GM19372 (cell line): ENCODE measurements around the gene MAX.
"Not testable (repeated sequence)": the region's sequence is repeated elsewhere in the genome, so short reads cannot be mapped to it uniquely, and the experiment has no call there.

Source experiments
- ATAC-seq: cut with Tn5 transposase; IDR thresholded peaks from one replicate; pipeline ENCODE4 v1.9.1; 2021; ENCODE audit warnings: mild to moderate bottlenecking, low read depth, moderate library complexity; ENCODE audit not compliant: unreplicated experiment

Gene MAX

DNA sequence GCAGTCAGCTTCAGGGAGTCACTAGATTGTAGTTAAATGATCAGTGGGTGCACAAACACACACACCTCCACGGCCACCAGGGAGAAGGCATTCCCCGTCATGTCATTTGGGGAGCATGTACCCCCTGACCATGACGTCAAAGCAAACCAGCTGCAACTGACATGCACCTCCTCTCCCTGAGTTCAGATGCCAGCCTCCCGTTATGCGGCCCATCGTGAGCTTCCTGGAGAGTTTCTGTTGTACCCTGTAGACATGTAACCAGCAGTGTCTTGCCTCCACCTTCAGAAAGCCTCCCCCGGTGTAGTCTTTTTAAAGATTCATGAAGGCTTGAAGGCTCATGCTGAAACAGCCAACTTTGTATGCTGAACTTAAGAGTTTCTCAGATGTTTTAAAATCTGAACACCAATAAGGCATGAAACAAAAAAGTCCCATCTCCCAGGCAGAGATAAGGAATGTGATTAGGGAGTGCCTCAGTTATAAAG is 60.8 kb downstream of the MAX start:
- ATAC-seq: no peak

DNA sequence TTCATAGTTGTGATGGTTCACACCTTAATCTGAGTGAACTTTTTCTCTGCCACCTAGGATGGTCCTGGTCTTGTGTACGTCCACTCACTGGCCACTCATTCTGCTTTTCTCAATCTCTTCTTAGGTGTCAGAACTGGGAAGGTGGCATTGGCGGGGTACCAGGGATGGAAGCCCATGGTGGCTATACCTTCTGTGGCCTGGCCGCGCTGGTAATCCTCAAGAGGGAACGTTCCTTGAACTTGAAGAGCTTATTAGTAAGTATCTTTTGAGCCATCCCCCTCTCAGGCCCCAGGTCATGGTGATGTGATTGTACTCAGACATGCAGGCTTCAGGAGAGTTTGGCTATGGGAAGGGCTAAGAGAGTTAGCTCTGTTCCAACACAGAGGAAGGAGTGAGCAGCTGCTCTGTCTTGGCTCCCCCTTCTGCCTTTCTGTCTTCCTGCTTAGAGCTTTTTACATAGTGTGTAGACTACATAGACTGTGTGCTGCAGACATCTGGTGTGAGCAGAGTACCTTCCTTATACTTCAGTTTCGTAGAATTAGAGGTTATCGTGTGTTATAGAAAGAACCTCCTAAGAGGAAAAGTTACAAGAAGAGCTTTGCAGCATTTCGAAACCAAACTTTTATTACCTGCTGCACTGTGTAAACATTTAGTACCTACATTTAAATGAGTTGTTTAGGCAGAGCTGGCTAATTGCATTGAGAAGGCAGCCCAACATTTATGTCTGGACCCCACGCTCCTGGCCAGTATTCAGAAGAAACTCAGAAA is 61.5 kb downstream of the MAX start:
- no peak for ATAC-seq

DNA sequence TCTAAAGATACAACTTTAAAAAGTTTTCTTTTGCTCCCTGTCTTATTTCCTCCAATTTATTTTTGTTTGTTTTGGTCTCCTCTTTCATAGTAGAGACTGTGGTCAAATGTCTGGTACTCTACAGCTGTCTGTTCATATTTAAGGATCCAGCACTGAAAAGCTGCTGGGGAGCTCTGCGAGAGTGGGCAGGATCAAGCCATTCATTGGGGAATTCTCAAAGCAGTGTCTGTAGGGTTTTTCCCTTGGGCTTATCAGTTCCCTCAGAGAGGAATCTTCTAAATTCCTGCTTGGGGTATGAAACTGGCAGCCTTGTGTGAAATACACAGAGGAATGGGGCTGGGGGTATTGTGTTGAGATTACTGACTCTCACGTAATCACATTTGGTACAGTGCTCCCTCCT is 63.4 kb downstream of the MAX start:
- no peak for ATAC-seq

DNA sequence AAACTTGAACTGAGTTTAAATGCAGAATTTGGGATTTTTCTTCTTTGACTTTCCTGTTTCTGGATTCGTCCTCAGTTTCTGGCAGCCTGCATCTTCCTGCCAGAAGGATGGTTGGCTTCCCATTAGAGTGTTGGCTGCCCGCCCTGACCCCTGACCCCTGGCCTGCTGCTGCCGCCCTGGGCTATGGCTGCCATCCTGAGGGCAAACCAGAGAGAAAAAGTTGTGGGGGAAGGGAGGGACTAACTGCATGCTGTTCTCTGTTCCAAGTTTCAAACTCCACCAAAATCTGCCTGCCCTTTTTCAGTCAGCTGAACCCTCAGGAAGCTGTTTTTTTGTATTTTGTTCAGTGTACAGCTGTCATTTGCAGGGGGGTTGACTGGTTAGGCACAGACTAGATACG is 67.3 kb downstream of the MAX start:
- ATAC-seq: no peak

DNA sequence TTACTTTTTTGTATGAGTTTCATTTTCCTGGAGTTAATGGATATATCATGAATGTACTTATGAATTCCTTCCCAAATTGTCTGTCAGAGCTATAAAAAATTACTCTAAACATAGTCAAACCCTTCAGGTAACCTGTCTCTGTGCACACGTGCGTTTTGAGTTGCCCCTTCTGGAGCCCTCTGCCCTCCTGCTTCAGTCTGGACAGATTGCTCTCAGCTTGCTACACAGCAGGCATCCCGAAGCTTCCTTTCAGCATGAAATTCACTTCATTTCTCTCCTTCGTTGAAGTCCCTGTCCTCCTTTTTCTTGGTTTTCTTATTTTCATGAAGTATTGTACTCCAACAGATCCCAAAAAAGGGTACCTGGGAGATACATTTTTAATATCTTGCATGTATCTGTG is 68.3 kb downstream of the MAX start:
- no peak for ATAC-seq

DNA sequence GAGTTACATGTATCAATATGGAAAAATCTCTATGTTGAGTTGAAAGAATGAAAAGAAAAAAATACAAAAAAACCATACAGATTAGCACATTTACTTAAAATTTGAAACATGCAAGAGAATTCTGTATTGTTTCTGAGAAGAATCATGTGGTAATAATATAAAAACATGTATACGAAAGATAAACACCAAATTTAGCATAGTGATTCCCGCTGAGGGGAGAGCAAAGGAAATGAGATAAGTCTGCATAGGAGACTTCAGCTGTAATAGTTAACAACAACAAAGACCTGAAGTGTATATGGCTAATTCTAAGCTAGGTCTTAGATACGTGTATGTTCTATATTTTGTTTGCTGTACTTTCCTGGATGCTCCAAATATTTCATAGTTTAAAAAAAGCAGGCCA is 69.1 kb downstream of the MAX start:
- ATAC-seq: no peak

DNA sequence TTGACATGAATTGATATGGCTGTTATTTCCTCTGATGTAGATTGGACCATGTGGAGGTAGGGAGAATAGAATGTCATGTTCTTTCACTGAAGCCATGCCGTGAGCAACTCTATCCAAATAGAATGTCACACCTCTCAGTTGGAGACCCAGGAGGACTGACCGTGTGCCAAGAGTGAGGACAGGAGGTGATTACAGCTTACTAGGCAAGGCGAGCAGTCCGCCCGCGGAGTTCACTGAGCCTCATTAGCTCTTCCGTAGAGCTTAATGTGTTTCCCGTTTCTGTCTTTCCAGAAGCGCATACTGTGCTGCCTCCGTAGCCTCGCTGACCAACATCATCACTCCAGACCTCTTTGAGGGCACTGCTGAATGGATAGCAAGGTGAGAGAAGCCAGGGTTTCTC is 70.0 kb downstream of the MAX start:
- no peak for ATAC-seq

DNA sequence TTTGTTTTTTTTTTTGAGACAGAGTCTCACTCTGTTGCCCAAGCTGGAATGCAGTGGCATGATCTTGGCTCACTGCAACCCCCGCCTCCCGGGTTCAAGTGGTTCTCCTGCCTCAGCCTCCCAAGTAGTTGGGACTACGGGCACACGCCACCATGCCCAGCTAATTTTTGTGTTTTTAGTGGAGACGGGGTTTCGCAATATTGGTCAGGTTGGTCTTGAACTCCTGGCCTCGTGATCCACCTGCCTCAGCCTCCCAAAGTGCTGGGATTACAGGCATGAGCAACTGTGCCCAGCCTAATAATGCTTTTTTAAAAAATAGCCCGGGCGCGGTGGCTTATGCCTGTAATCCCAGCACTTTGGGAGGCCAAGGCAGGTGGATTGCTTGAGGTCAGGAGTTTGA is 71.0 kb downstream of the MAX start:
- ATAC-seq: not testable (repeated sequence)

DNA sequence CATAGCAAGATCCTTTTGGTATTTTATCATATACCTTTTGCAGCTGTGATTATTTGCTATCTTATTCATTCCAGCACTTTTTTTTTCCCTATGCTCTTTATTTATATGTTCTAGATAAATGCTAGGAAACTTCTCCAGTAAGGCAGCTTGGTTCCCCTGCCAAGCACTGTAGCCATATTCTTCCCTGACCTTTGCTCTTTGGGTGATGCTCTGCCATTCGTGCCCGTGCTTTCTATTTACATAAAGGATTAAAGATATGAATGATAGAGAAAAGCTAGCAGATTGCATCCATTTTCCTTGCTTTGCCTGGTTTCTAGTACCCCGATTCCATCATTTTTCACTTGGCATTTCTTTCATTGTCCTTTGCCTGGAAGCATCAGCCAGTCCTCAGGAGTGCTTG is 73.4 kb downstream of the MAX start:
- ATAC-seq: no peak

DNA sequence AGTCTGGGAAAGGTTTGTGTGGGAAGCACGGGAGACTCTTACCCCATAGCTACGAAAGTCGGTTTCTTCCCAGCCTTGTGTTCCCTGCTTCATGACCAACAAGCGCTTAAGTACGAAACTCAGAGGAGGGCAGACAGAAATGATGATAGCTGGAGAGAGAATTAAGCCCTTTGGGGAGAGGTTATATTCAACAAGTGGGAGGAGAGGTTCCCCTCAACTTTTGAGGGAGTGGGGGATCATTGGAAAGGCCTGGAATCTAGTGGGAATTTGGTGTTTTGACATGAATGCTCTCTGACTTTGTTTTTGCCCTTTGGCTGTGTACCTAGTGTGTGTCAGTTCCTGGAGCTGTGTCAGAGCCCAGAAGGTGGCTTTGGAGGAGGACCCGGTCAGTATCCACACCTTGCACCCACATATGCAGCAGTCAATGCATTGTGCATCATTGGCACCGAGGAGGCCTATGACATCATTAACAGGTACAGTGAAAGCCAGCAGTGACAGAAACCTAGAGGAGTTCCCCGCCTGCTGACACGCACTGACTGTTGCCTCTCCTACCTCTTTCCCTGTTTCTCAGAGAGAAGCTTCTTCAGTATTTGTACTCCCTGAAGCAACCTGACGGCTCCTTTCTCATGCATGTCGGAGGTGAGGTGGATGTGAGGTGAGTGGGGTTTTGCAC is 75.1 kb downstream of the MAX start:
- no peak for ATAC-seq

DNA sequence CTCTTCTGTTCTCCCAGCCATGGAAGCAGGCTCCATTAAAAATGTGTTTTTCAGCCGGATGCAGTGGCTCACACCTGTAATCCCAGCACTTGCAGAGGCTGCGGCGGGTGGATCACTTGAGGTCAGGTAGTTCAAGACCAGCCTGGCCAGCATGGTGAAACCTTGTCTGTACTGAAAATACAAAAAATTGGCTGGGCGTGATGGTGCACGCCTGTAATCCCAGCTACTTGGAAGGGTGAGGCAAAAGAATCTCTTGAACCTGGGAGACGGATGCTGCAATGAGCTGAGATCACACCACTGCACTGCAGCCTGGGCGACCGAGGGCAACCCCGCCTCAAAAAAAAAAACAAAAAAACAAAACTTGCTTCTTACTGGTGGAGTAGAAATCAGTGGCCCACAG is 75.8 kb downstream of the MAX start:
- no peak for ATAC-seq

DNA sequence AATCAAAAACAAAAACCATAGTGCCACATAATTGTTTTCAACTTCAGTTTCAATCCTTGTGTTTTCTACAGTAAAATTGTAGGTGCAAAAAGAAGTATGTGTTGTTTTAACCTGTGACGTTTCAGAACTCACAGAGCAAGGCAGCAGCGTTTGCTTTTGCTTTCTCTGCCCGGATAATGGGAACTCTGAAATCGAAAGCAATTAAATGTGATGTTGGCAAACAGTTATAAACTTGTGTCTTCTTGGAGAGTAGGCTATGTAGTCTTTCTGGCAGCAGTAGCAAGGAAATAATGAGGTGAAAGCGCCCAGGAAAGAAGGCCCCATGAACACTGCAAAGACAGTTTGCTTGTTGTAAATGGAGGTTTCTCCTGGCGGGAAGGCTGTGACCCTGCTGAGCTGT is 76.5 kb downstream of the MAX start:
- ATAC-seq: no peak
